ENCODE results near the gene RNF31.

RNF31 gene

DNA sequence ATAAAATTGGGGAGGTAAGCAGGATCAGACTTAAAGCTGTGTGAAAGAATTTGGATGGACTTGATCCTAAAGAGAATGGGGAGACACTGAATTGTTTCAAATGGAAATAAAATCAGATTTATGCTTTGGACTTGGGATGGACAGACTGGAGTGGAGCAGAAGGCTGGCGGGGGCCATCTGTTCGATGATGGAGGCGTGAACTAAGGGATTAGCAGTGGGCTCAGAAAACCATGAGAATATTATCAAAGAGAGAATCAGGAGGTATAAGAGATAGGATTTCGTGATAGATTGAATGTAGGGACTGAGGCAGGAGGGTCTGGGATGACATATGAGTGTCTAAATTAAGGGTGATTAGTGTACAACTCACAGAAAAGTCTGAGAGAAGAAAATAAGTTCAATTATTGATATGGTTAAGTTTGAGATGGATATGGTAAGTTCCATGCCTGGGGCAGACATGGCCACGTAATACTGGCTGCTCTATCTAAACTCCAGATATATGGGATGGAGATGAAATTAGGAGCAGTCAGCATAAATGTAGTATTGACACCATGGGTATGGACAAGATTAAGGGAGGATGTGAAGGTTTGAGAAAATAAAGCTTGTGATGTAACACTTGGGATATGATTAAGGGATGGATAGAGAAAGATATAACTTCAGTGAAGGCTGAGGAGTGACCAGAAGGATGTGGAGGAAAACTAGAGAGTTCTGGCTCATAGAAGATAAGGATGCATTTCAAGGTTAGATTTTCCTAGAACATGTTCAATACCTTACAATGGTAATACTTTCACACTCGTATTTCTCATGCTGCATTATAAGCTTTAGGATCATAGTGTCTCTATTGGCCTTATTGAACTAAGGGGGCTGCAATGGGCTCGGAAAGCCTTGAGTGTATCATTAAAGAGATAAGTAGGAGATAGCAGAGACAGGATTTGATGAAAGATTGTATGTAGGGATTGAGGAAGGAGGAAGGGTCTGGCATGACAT is 57.2 kb downstream of the RNF31 start:
- FAIRE-seq: no peak

DNA sequence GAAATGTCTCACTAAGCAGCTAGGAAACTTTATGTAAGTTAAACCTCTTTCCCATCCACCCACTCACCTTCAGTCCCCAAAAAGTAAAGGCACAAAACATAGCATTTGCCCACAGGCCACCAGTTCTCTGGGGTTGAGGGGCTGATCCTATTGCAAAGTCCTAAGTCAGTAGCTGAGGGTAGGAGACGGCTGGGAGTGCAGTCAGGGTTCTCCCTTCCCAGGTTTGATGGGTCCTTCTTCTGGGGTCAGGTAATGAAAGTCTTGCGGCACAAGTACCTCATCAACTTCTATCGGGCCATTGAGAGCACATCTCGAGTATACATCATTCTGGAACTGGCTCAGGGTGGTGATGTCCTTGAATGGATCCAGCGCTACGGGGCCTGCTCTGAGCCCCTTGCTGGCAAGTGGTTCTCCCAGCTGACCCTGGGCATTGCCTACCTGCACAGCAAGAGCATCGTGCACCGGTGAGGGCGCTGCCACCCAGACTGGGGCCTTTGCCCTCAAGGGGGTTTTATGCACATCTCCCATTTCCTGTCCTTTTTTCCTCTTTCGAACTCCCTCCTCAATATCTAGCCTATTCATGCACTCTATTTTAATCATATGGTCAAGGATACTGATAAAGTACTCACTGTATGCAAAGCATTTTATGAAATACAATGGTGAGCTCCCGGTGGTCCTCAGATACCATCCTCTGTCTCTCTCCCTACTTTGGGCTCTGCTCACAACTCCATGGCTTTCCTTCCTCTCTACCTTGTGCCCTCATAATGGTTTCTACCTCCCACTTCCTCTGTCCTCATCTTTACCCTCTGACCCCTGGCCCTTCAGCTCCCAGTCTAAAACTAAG is 59.2 kb downstream of the RNF31 start:
- no peak for FAIRE-seq

DNA sequence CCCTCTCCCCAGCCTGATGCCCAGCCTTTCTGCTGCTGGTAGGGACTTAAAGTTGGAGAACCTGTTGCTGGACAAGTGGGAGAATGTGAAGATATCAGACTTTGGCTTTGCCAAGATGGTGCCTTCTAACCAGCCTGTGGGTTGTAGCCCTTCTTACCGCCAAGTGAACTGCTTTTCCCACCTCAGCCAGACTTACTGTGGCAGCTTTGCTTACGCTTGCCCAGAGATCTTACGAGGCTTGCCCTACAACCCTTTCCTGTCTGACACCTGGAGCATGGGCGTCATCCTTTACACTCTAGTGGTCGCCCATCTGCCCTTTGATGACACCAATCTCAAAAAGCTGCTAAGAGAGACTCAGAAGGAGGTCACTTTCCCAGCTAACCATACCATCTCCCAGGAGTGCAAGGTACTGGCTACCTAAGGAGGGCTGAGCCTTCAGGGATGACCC is 59.8 kb downstream of the RNF31 start:
- FAIRE-seq: no peak

DNA sequence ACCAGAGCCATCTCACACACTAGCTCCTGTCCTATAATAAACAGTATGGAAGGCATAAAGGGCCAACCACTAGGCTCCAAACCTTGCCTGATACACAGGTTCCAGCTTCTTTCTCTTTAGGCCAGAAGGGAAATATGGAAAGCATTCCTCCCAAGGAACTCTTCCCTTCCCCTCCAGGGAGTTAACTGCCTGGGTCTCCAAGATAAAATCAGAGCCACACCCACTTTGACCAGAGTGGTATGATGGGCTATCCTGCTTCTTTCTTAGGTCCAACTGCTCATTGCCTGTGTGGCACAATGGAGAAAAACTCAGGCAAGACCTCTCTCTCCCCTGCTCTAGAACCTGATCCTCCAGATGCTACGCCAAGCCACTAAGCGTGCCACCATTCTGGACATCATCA is 60.3 kb downstream of the RNF31 start:
- FAIRE-seq: no peak

Measured in A204.1 (cell line).